ENCODE measurements around the gene SERPINA5. TPM values are rescaled to one million over a fixed set of nuclear protein-coding genes. Genes with fewer than 3 reads are reported as not detected.

The SERPINA5 gene
- polyA plus RNA-seq, 1 donor from 2014 or later = not detected

- Histone ChIP-seq H3K36me3 (ENCODE audit: insufficient read depth, low read length) (no peaks in the 10 kb centered on the region), H3K4me3 (ENCODE audit: low read length) (no peak overlapping the region), H3K9ac (ENCODE audit: low read length) (no peak overlapping the region), H4K20me1 (ENCODE audit: insufficient read depth) (no peaks in the 10 kb centered on the region), H3K9me2 (ENCODE audit: insufficient read depth, low read length) (no peaks in the 10 kb centered on the region), H3K27ac (ENCODE audit: low read length) (no peak overlapping the region), H3F3A (ENCODE audit: insufficient read depth, low read length, poor library complexity, severe bottlenecking) (no peaks in the 10 kb centered on the region), H3K9me3 (ENCODE audit: low read length) (no peaks in the 10 kb centered on the region), H3K79me2 (replicated peaks; ENCODE audit: insufficient read depth, low read length) (no peaks in the 10 kb centered on the region), H3K27me3 (ENCODE audit: insufficient read depth, low read depth, low read length) (no peaks in the 10 kb centered on the region), H2AFZ (ENCODE audit: low read depth, low read length) (no peak overlapping the region), H3K4me2 (ENCODE audit: low read length) (no peak overlapping the region)
- TF ChIP-seq EZH2 (IDR thresholded peaks at IDR 0.05; ENCODE audit: borderline replicate concordance, insufficient read depth, low read length, poor library complexity, severe bottlenecking) = no peak
- TF ChIP-seq SMC3 (conservative IDR thresholded peaks at IDR 0.05; ENCODE audit: poor library complexity) = no peak
- TF ChIP-seq MXI1 (conservative IDR thresholded peaks at IDR 0.05; ENCODE audit: poor library complexity, severe bottlenecking) = no peak
- TF ChIP-seq RAD21 (conservative IDR thresholded peaks at IDR 0.05) = no peak
- no peak for TF ChIP-seq POLR2AphosphoS5 (IDR thresholded peaks at IDR 0.05)
- no peak for TF ChIP-seq TAF1 (IDR thresholded peaks at IDR 0.05; ENCODE audit: low read depth)
- TF ChIP-seq REST (IDR thresholded peaks at IDR 0.05; ENCODE audit: borderline replicate concordance) = no peak
- no peak for TF ChIP-seq EP300 (conservative IDR thresholded peaks at IDR 0.05; ENCODE audit: poor library complexity, severe bottlenecking)
- TF ChIP-seq CTCF (IDR thresholded peaks at IDR 0.05; ENCODE audit: poor library complexity, severe bottlenecking) = no peak
These were observed 10.6 kb downstream of the SERPINA5 start for GRCh38 chr14:94591871-94592270.

GRCh38 chr14:94592457-94592856 is 11.2 kb downstream of the SERPINA5 start:
- no peaks in the 10 kb centered on the region for H3F3A ChIP-seq (ENCODE audit: insufficient read depth, low read length, poor library complexity, severe bottlenecking)
- no peaks in the 10 kb centered on the region for H3K9me2 ChIP-seq (ENCODE audit: insufficient read depth, low read length)
- H4K20me1 ChIP-seq (ENCODE audit: insufficient read depth) = no peaks in the 10 kb centered on the region
- H3K27ac ChIP-seq (ENCODE audit: low read length) = no peak overlapping the region
- no peaks in the 10 kb centered on the region for H3K27me3 ChIP-seq (ENCODE audit: insufficient read depth, low read depth, low read length)
- no peaks in the 10 kb centered on the region for H3K36me3 ChIP-seq (ENCODE audit: insufficient read depth, low read length)
- H3K79me2 ChIP-seq (replicated peaks; ENCODE audit: insufficient read depth, low read length) = no peaks in the 10 kb centered on the region
- no peaks in the 10 kb centered on the region for H3K9me3 ChIP-seq (ENCODE audit: low read length)
- TF ChIP-seq EZH2 (IDR thresholded peaks at IDR 0.05; ENCODE audit: borderline replicate concordance, insufficient read depth, low read length, poor library complexity, severe bottlenecking) (no peak), MXI1 (conservative IDR thresholded peaks at IDR 0.05; ENCODE audit: poor library complexity, severe bottlenecking) (no peak), CTCF (IDR thresholded peaks at IDR 0.05; ENCODE audit: poor library complexity, severe bottlenecking) (no peak), TAF1 (IDR thresholded peaks at IDR 0.05; ENCODE audit: low read depth) (no peak), POLR2AphosphoS5 (IDR thresholded peaks at IDR 0.05) (no peak), EP300 (conservative IDR thresholded peaks at IDR 0.05; ENCODE audit: poor library complexity, severe bottlenecking) (no peak)
- H2AFZ ChIP-seq (ENCODE audit: low read depth, low read length) = no peak overlapping the region
- no peak overlapping the region for H3K4me3 ChIP-seq (ENCODE audit: low read length)
- H3K9ac ChIP-seq (ENCODE audit: low read length) = no peak overlapping the region
- no peak overlapping the region for H3K4me2 ChIP-seq (ENCODE audit: low read length)
